Fibroblast of the aortic adventitia (primary cell): Measurements from ENCODE around the gene KIF2C. TPM values are rescaled to one million over a fixed set of nuclear protein-coding genes. Genes with fewer than 3 reads are reported as not detected.
"Not testable (repeated sequence)": the region's sequence is repeated elsewhere in the genome, so short reads cannot be mapped to it uniquely, and the experiment has no call there.

ENCODE experiments used
- DNase-seq: peaks from one replicate; pipeline ENCODE4 v3.0.0-alpha.2; 2010; ENCODE audit warnings: low read depth
- H3K4me3 ChIP-seq: 2 replicates; pipeline ENCODE4 v1.5.1; 2011; ENCODE audit warnings: low read depth, mild to moderate bottlenecking, control low read depth, low read length, moderate library complexity
- total RNA-seq: library from RNA; depleted of rRNA; stranded (reverse); fragments of >200 nt; gene quantifications from 2 replicates; pipeline ENCODE4 v1.2.3, GENCODE V29; 2012; ENCODE audit warnings: low replicate concordance
- TF ChIP-seq, protein P1 (sequence below): IDR thresholded peaks from 2 replicates; pipeline ENCODE4 v1.5.1; 2011; ENCODE audit warnings: mild to moderate bottlenecking, low read length, control low read depth, inconsistent platforms; ENCODE audit not compliant: insufficient read depth

KIF2C gene
- total RNA-seq, 1 donor, result 23.0 TPM

DNA sequence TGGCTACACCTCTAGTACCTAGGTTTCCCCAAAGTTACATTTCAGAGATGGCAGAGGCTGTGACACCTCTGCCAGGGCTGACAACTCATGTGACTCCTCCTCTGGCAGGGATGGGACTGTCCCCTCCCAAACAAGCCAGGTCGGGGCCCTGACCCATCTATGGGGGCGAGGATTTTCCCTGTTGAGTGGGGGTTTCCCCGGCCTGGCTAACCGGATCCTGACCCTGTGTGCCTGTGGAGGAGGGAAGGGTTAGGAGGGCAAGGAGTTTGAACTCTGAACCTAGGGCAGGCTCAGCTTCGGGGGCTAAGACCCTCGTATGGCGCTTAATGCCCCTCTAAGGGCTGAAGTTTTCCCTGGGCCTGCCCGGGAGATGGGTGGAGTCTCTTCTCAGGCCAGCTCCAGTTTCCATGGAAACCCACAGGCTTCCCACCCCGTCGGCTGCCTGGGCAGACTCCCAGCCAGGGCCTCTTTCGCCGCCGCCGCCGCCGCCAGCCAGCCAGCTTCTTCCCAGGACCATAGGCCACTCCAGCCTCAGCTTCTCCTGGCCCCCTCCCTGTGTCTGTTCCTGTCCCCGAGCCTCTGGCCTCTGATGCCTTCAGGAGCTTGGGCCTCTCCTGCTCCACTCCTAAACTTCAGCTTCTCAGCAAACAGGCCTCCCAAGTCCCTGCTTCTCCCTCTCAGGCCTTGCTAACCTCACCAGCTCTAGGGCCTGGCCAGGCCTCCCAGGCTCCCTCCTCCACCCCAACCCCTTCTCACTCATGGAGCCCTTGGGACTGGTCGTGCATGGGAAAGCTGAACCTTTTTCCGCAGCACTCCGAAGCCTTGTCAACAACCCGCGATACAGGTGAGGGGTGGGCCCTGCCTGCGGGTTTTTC lies 68.7 kb downstream of the KIF2C start, which contains the start of gene BTBD19:
Gene BTBD19, plus strand, starts transcription at position 461 of the 875 bp plus-strand sequence. Its CDS starts 298 bp downstream, at position 759.
- TF ChIP-seq, protein P1, sequence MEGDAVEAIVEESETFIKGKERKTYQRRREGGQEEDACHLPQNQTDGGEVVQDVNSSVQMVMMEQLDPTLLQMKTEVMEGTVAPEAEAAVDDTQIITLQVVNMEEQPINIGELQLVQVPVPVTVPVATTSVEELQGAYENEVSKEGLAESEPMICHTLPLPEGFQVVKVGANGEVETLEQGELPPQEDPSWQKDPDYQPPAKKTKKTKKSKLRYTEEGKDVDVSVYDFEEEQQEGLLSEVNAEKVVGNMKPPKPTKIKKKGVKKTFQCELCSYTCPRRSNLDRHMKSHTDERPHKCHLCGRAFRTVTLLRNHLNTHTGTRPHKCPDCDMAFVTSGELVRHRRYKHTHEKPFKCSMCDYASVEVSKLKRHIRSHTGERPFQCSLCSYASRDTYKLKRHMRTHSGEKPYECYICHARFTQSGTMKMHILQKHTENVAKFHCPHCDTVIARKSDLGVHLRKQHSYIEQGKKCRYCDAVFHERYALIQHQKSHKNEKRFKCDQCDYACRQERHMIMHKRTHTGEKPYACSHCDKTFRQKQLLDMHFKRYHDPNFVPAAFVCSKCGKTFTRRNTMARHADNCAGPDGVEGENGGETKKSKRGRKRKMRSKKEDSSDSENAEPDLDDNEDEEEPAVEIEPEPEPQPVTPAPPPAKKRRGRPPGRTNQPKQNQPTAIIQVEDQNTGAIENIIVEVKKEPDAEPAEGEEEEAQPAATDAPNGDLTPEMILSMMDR, result no peak
- peak; percentile 94 for DNase-seq
- peak within 1 kb of the TSS; percentile 72 for H3K4me3 ChIP-seq

DNA sequence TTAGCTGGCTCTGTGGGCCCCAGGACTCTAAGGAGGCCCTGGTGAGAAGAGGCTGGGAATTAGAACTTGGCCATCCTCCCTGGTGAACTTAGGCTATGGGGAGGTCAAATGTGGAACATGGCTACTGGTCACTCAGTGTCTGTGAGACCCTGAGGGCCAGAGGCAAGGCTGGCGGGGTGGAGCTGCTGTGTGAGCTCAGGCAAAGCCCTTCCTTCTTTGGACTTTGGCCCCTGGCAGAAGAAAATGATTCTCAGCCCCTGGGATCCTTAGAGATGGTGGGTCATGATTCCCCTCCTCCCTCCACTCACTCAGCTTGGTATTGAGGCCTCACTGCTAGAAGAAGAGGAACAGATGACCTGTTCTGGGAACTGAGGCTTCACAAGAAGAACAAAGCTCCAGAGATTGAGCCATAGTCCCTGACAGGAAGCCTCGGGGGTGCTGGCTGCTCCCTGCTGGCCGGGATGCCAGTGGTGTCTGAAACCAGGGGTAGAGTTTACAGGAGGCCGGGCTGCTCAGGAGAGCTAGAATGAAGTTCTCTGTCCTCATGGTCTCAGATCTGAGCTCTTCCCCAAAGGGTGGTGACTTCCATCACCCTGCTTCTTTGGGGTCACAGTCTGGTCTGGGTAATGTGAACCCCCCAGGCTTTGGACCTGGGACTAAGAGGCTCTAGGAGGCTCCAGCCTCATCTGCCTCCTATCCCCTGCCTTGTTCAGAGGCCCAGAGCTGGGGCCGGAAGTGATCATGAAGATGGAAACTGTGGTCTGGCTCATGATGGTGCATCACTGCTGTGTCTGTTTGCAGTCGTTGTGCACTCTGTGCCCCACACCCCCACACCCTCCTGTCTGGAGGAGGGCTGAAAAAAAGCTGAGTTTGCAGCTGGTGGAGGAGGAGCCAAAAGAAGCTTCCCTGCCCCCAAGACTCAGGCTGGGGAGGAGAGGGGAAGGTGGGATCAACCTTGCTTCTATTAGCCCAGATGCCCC lies 69.6 kb downstream of the KIF2C start:
- TF ChIP-seq, protein P1, result no peak
- DNase-seq, result peak; percentile 70
- H3K4me3 ChIP-seq, result peak overlapping the region; percentile 72

DNA sequence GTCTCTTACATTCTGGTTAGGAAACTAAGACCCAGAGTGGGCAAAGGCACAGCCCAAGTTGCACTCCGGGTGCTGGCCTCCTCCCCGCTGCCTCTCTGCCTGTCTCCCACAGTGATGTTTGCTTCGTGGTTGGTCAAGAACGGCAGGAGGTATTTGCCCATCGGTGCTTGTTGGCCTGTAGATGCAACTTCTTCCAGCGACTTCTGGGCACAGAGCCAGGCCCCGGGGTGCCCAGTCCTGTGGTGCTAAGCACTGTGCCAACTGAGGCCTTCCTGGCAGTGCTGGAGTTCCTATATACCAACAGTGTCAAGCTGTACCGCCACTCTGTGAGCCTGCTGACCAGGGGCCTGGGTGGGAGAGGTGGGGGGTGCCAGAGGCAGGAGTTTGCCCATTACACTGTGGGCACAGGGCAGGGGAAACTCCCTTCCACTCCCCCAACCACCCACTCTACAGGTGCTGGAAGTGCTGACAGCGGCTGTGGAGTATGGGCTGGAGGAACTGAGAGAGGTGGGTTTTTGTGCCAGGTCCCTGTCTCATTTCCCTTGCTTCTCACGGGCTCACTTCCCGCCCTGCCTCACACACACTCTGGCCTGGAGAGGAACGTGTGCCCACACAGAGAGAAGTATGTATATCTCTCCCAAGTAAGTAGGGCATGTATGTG lies 70.6 kb downstream of the KIF2C start:
- TF ChIP-seq, protein P1, result no peak
- H3K4me3 ChIP-seq, result peak overlapping the region; percentile 72
- DNase-seq, result no peak

DNA sequence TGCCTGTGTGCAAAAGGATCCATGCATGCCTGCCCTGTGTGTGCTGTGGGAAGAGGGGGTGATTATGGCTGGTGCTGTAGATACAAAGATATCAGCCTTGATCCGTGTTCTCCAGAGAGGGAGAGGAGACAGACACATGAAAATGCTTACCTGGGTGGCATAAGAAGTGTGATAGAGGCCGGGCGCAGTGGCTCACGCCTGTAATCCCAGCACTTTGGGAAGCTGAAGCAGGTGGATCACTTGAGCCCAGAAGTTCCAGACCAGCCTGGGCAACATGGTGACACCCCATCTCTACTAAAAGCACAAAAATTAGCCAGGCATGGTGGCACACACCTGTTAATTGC lies 71.1 kb downstream of the KIF2C start:
- H3K4me3 ChIP-seq, result peak overlapping the region; percentile 72
- not testable (repeated sequence) for DNase-seq

DNA sequence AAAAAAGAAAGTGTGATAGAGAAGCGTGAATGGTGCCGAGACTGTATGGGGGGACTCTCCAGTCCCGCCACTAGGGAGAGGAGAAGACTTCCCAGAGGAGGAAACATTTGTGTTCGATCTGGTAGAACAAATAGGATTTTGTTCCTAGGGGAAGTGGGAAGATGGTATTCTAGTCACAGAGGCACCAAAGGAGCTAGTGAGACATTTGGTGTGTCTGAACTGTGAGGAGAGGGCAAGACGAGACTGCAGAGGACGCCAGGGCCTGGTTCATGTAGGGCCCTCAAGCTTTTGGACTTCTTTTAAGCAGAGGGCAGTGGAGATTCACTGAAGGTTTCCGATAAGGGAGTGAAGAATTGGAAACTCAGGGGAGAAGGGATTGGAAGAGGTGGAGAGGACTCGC lies 71.6 kb downstream of the KIF2C start:
- TF ChIP-seq, protein P1, result peak; percentile 2

DNA sequence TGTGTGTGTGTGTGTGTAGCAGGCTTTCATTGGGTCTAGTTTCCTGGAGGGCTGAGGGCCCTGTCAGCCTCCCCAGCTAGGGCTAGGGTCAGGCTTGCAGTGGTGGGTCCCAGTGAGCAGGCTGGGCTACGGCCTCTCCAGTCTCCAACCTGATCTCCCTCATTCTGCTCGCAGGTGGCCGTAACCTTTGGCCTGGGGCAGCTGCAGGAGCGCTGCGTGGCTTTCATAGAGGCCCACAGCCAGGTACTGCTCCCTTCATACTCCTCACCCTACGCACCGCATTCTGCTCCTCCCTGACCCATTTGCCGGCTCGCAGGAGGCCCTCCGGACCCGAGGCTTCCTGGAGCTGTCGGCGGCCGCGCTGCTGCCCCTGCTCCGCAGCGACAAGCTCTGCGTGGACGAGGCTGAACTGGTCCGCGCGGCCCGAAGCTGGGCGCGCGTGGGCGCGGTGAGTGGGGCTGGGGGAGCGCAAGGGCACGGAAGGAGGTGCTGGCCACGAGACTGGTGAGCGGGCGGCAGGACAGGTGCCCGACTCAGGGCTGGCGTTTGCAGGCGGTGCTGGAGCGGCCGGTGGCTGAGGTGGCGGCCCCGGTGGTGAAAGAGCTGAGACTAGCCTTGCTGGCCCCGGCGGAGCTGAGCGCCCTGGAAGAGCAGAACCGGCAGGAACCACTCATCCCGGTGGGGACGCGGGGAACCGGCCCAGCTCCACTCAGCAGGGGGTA lies 73.3 kb downstream of the KIF2C start:
- TF ChIP-seq, protein P1, result no peak
- H3K4me3 ChIP-seq, result no peak overlapping the region
- DNase-seq, result no peak

More for the DNA sequence above, 71.6 kb downstream of the KIF2C start:
- peak overlapping the region; percentile 18 for H3K4me3 ChIP-seq
- no peak for DNase-seq

DNA sequence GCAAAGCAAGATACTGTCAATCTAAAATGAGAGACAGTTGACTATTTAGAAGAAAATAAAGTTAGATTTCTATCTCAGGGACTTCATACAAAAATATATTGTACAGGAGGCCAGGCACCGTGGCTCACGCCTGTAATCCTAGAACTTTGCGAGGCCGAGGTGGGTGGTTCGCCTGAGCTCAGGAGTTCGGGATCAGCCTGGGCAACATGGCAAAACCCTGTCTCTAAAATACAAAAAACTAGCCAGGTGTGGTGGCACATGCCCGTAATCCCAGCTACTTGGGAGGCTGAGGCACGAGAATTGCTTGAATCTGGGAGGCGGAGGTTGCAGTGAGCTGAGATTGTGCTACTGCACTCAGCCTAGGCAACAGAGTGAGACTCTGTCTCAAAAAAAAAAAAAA lies 76.3 kb downstream of the KIF2C start:
- not testable (repeated sequence) for H3K4me3 ChIP-seq, DNase-seq
